GM12878 (cell line): ENCODE results near the gene SMG5.

ENCODE experiments used
- DPF2 ChIP-seq: fragments of 450-650 bp; IDR thresholded peaks from 2 replicates; pipeline ENCODE4 v1.6.1; 2017; ENCODE audit warnings: mild to moderate bottlenecking
- POLR2A ChIP-seq: IDR thresholded peaks from 2 replicates; pipeline ENCODE4 v1.6.1; 2011; ENCODE audit warnings: low read depth, mild to moderate bottlenecking, low read length
- TF ChIP-seq, protein P1 (sequence below): IDR thresholded peaks from 2 replicates; pipeline ENCODE4 v1.6.1; 2011; ENCODE audit warnings: low read depth, low read length, improper control_type of control experiment, borderline replicate concordance
- TF ChIP-seq, protein P2 (sequence below), 3 experiments: IDR thresholded peaks in 2 of 3; conservative IDR thresholded peaks in 1 of 3; 2 replicates each; pipeline ENCODE4 v1.5.1; 2011; ENCODE audit warnings: low read depth in 3 of 3, low read length in 3 of 3, mild to moderate bottlenecking in 3 of 3, control low read depth in 2 of 3, moderate library complexity in 2 of 3, inconsistent platforms in 1 of 3, mixed read lengths in 1 of 3; ENCODE audit not compliant: control insufficient read depth in 2 of 3, insufficient read depth in 1 of 3; ENCODE audit errors: extremely low read depth in 1 of 3

DNA sequence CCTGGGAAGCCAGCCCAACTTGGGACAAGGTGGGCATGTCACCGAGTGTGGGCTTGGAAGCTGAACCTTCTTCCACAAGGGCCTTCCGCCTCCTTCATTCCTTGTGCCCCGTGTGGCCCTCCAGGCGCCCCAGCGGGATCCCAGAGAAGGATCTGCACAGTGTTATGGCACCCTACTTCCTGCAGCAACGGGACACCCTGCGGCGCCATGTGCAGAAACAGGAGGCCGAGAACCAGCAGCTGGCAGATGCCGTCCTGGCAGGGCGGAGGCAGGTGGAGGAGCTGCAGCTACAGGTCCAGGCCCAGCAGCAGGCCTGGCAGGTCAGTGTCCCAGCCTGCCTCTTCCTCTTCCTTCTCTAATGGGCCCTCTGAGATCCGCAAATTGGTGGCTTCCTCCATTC lies 46.5 kb downstream of the SMG5 start:
- no peak for TF ChIP-seq DPF2
- TF ChIP-seq, protein P1, sequence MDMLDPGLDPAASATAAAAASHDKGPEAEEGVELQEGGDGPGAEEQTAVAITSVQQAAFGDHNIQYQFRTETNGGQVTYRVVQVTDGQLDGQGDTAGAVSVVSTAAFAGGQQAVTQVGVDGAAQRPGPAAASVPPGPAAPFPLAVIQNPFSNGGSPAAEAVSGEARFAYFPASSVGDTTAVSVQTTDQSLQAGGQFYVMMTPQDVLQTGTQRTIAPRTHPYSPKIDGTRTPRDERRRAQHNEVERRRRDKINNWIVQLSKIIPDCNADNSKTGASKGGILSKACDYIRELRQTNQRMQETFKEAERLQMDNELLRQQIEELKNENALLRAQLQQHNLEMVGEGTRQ: no peak
- TF ChIP-seq POLR2A: no peak
- TF ChIP-seq, protein P2, sequence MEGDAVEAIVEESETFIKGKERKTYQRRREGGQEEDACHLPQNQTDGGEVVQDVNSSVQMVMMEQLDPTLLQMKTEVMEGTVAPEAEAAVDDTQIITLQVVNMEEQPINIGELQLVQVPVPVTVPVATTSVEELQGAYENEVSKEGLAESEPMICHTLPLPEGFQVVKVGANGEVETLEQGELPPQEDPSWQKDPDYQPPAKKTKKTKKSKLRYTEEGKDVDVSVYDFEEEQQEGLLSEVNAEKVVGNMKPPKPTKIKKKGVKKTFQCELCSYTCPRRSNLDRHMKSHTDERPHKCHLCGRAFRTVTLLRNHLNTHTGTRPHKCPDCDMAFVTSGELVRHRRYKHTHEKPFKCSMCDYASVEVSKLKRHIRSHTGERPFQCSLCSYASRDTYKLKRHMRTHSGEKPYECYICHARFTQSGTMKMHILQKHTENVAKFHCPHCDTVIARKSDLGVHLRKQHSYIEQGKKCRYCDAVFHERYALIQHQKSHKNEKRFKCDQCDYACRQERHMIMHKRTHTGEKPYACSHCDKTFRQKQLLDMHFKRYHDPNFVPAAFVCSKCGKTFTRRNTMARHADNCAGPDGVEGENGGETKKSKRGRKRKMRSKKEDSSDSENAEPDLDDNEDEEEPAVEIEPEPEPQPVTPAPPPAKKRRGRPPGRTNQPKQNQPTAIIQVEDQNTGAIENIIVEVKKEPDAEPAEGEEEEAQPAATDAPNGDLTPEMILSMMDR (IDR thresholded peaks at IDR 0.05 in 2 of 3, conservative IDR thresholded peaks at IDR 0.05 in 1 of 3; ENCODE audit: control insufficient read depth in 2 of 3, extremely low read depth in 1 of 3, insufficient read depth in 1 of 3, low read depth in 3 of 3, low read length in 3 of 3): no peak
